Activated CD4-positive, alpha-beta T cell treated with anti-CD3 and anti-CD28 coated beads, Interleukin-2, Interleukin-4, amounts not matched to agents 100 ng/mL and 50 ng/mL, durations not matched to agents 16 hours and 8 hours (primary cell): ENCODE measurements around the gene PDE4DIP.
"Not testable (repeated sequence)": the region's sequence is repeated elsewhere in the genome, so short reads cannot be mapped to it uniquely, and the experiment has no call there.

Experiments used
- DNase-seq: peaks from one replicate; pipeline ENCODE4 v3.0.0-alpha.2; 2020; ENCODE audit warnings: low spot score

The PDE4DIP gene

GRCh38 chr1:148844220-148844619 is at the start of gene PDE4DIP:
Gene PDE4DIP, plus strand, starts transcription at chr1:148844428. Its CDS starts 347 bp downstream, at chr1:148844775.
- DNase-seq = peak; percentile 3

- DNase-seq = not testable (repeated sequence)
Observed at GRCh38 chr1:148808268-148808928, 35.8 kb upstream of the PDE4DIP start.

- not testable (repeated sequence) for DNase-seq
Observed at GRCh38 chr1:148808929-148809283, 35.3 kb upstream of the PDE4DIP start.

- not testable (repeated sequence) for DNase-seq
Observed at GRCh38 chr1:148822180-148822579, 22.0 kb upstream of the PDE4DIP start.

- DNase-seq = not testable (repeated sequence)
Observed at GRCh38 chr1:148823822-148824221, 20.4 kb upstream of the PDE4DIP start.

- DNase-seq = not testable (repeated sequence)
Observed at GRCh38 chr1:148825029-148825428, 19.2 kb upstream of the PDE4DIP start.

GRCh38 chr1:148828531-148828930 is 15.7 kb upstream of the PDE4DIP start:
- not testable (repeated sequence) for DNase-seq

GRCh38 chr1:148828962-148829361 is 15.3 kb upstream of the PDE4DIP start:
- DNase-seq = not testable (repeated sequence)

- DNase-seq = not testable (repeated sequence)
Observed at GRCh38 chr1:148829365-148829764, 14.9 kb upstream of the PDE4DIP start.

GRCh38 chr1:148841262-148841661 is 3.0 kb upstream of the PDE4DIP start:
- DNase-seq = not testable (repeated sequence)

- DNase-seq = not testable (repeated sequence)
Observed at GRCh38 chr1:148844651-148845050, 423 bp downstream of the PDE4DIP start.

GRCh38 chr1:148845068-148845467 is 840 bp downstream of the PDE4DIP start:
- not testable (repeated sequence) for DNase-seq

GRCh38 chr1:148850347-148850746 is 6.1 kb downstream of the PDE4DIP start:
- DNase-seq = not testable (repeated sequence)

GRCh38 chr1:148850840-148851239 is 6.6 kb downstream of the PDE4DIP start:
- not testable (repeated sequence) for DNase-seq

- DNase-seq = not testable (repeated sequence)
Observed at GRCh38 chr1:148851684-148852083, 7.5 kb downstream of the PDE4DIP start.

GRCh38 chr1:148853363-148853762 is 9.1 kb downstream of the PDE4DIP start:
- DNase-seq = not testable (repeated sequence)

- not testable (repeated sequence) for DNase-seq
Observed at GRCh38 chr1:148854063-148854462, 9.8 kb downstream of the PDE4DIP start.

GRCh38 chr1:148855367-148855766 is 11.1 kb downstream of the PDE4DIP start:
- DNase-seq = not testable (repeated sequence)

- not testable (repeated sequence) for DNase-seq
Observed at GRCh38 chr1:148860049-148860448, 15.8 kb downstream of the PDE4DIP start.

- DNase-seq = not testable (repeated sequence)
Observed at GRCh38 chr1:148860579-148861259, 16.5 kb downstream of the PDE4DIP start.

GRCh38 chr1:148862590-148862989 is 18.4 kb downstream of the PDE4DIP start:
- DNase-seq = not testable (repeated sequence)

GRCh38 chr1:148868924-148869633 is 24.9 kb downstream of the PDE4DIP start:
- DNase-seq = not testable (repeated sequence)

GRCh38 chr1:148869634-148869961 is 25.4 kb downstream of the PDE4DIP start:
- not testable (repeated sequence) for DNase-seq
